Naive thymus-derived CD8-positive, alpha-beta T cell (primary cell): Measurements from ENCODE around the gene MAP2K3. TPM values are rescaled to one million over a fixed set of nuclear protein-coding genes. Genes with fewer than 3 reads are reported as not detected.

Experiments used
- ATAC-seq, 2 donors: fragments of 150-1000 bp; cut with Tn5 transposase in 1 of 2; sonication (Bioruptor Pico), chemical (Tn5 transposase) in 1 of 2; 1 replicate in 1 of 2; 2 replicates in 1 of 2; pipeline ENCODE4 v1.10.0; 2021; ENCODE audit warnings: mild to moderate bottlenecking in 2 of 2, moderate library complexity in 2 of 2
- POLR2A ChIA-PET: fragments of 350-600 bp; sonication (Branson Sonifier 250); formaldehyde crosslinking; loops from one replicate; lab custom pipeline; 2021; ENCODE audit warnings: antibody characterized with exemption; lab: Charles Lee
- DNase-seq, 10 donors: peaks; one replicate each; pipeline versions ENCODE4 v3.0.0 to v3.0.0-alpha.2; 2020 to 2022
- H3K27ac Mint-ChIP-seq, 10 donors: one replicate each; pipeline ENCODE4 v1.8.0; 2020 to 2022; ENCODE audit warnings: mild to moderate bottlenecking in 10 of 10, mixed read lengths in 10 of 10, moderate library complexity in 4 of 10, inconsistent platforms in 1 of 10
- H3K27me3 Mint-ChIP-seq, 5 donors: one replicate each; pipeline ENCODE4 v1.8.0; 2021 to 2022; ENCODE audit warnings: mixed read lengths in 5 of 5
- H3K36me3 Mint-ChIP-seq, 3 donors: one replicate each; pipeline ENCODE4 v1.8.0; 2020 to 2022; ENCODE audit warnings: mixed read lengths in 3 of 3, mild to moderate bottlenecking in 2 of 3, inconsistent platforms in 1 of 3
- H3K4me1 Mint-ChIP-seq, 4 donors: one replicate each; pipeline ENCODE4 v1.8.0; 2021 to 2022; ENCODE audit warnings: mixed read lengths in 4 of 4
- H3K4me3 Mint-ChIP-seq, 10 donors: one replicate each; pipeline ENCODE4 v1.8.0; 2020 to 2022; ENCODE audit warnings: mild to moderate bottlenecking in 10 of 10, mixed read lengths in 10 of 10, moderate library complexity in 6 of 10, inconsistent platforms in 1 of 10
- H3K9me3 Mint-ChIP-seq, 9 donors: one replicate each; pipeline ENCODE4 v1.8.0; 2020 to 2022; ENCODE audit warnings: mixed read lengths in 9 of 9, mild to moderate bottlenecking in 3 of 9, inconsistent platforms in 1 of 9, moderate library complexity in 1 of 9
- polyA plus RNA-seq, 3 donors: library from polyadenylated mRNA; unstranded; fragments of 300-500 nt; fragmentation: Illumina TruSeq; gene quantifications; one replicate each; pipeline ENCODE4 v1.2.3, GENCODE V29; 2021
- total RNA-seq, 8 experiments: library from RNA in 2 of 8; stranded (reverse) in 2 of 8; gene quantifications; one replicate each; pipeline ENCODE4 v1.2.3 and lab custom pipeline; 2021 to 2026

The MAP2K3 gene
- total and polyA plus RNA-seq, 5 experiments from 2014 or later, result 39.4 to 69.4 (median 49.0) TPM

- DNase-seq (no peak), ATAC-seq (no peak)
- peaks cover 0 to 2% (median 0%) of the 10 kb centered on the region in 4 donors for H3K4me1 Mint-ChIP-seq
- no peak overlapping the region for H3K4me3 Mint-ChIP-seq
- H3K9me3 Mint-ChIP-seq, result no peaks in the 10 kb centered on the region
- H3K36me3 Mint-ChIP-seq, result no peaks in the 10 kb centered on the region
- H3K27ac Mint-ChIP-seq, result peak overlapping the region in 1 of 10 donors; percentile 52
- peaks cover 0 to 2% (median 0%) of the 10 kb centered on the region in 5 donors for H3K27me3 Mint-ChIP-seq
- POLR2A ChIA-PET, result no interaction called here
Observed at GRCh38 chr17:21360048-21360447, 75.5 kb downstream of the MAP2K3 start.

GRCh38 chr17:21361020-21361809 is 76.7 kb downstream of the MAP2K3 start:
- ATAC-seq, result no peak
- H3K9me3 Mint-ChIP-seq, result no peaks in the 10 kb centered on the region
- peaks cover 0 to 2% (median 0%) of the 10 kb centered on the region in 5 donors for H3K27me3 Mint-ChIP-seq
- no peak for DNase-seq
- H3K4me3 Mint-ChIP-seq, result no peak overlapping the region
- no peak overlapping the region for H3K27ac Mint-ChIP-seq
- peaks cover 0 to 2% (median 0%) of the 10 kb centered on the region in 4 donors for H3K4me1 Mint-ChIP-seq
- POLR2A ChIA-PET, result interaction anchor here (0.7 kb wide), 1 partner anchor 72 kb away, joined by 3 read pairs; no protein-coding TSS in a partner anchor
- no peaks in the 10 kb centered on the region for H3K36me3 Mint-ChIP-seq

GRCh38 chr17:21362331-21362931 is 77.9 kb downstream of the MAP2K3 start:
- Mint-ChIP-seq H3K9me3 (no peaks in the 10 kb centered on the region), H3K4me1 (peaks cover 0 to 2% (median 0%) of the 10 kb centered on the region in 4 donors), H3K27me3 (peaks cover 0 to 2% (median 0%) of the 10 kb centered on the region in 5 donors), H3K27ac (no peak overlapping the region), H3K4me3 (no peak overlapping the region), H3K36me3 (no peaks in the 10 kb centered on the region)
- DNase-seq, result no peak
- ATAC-seq, result no peak
- POLR2A ChIA-PET, result no interaction called here

GRCh38 chr17:21363776-21364642 is 79.5 kb downstream of the MAP2K3 start:
- H3K27ac Mint-ChIP-seq, result no peak overlapping the region
- H3K27me3 Mint-ChIP-seq, result peaks cover 0 to 2% (median 0%) of the 10 kb centered on the region in 5 donors
- DNase-seq (no peak), ATAC-seq (no peak)
- H3K9me3 Mint-ChIP-seq, result no peaks in the 10 kb centered on the region
- H3K36me3 Mint-ChIP-seq, result no peaks in the 10 kb centered on the region
- peaks cover 0 to 5% (median under 1%) of the 10 kb centered on the region in 4 donors for H3K4me1 Mint-ChIP-seq
- POLR2A ChIA-PET, result no interaction called here
- no peak overlapping the region for H3K4me3 Mint-ChIP-seq

Other genes with a start within 250 kb of the MAP2K3 start
- 100 to 1,000 TPM; 149 to 155 TPM for gene USP22, start 241.7 kb upstream of the MAP2K3 start, total RNA-seq
- 10 to 100 TPM; 33.6 to 40.3 (median 34.3) TPM for gene USP22, start 241.7 kb upstream of the MAP2K3 start, polyA plus RNA-seq
- 10 to 100 TPM; 10.8 to 11.7 TPM for gene DHRS7B, start 157.7 kb upstream of the MAP2K3 start, total RNA-seq
- gene DHRS7B, start 157.7 kb upstream of the MAP2K3 start, polyA plus RNA-seq, result 1 to 10 TPM; 6.4 to 8.0 (median 7.0) TPM
- 10 to 100 TPM; 14.9 to 15.8 TPM for gene TMEM11, start 70.5 kb upstream of the MAP2K3 start, total RNA-seq
- gene TMEM11, start 70.5 kb upstream of the MAP2K3 start, polyA plus RNA-seq, result 10 to 100 TPM; 19.5 to 31.9 (median 26.2) TPM
- gene NATD1, start 31.3 kb upstream of the MAP2K3 start, total RNA-seq, result 1 to 10 TPM; 9.2 to 9.3 TPM
- 1 to 10 TPM in 1 of 3 donors, under 1 TPM in 2; 0.60 to 1.2 (median 0.99) TPM for gene NATD1, start 31.3 kb upstream of the MAP2K3 start, polyA plus RNA-seq
- gene KCNJ12, start 91.6 kb downstream of the MAP2K3 start, total RNA-seq, result not detected
- gene KCNJ12, start 91.6 kb downstream of the MAP2K3 start, polyA plus RNA-seq, result under 1 TPM in 2 of 3 donors, not detected in 1; 0.16 to 0.18 TPM